Umbilical cord (tissue), 2 donors: ENCODE measurements around the gene GPR137. TPM values are rescaled to one million over a fixed set of nuclear protein-coding genes. Genes with fewer than 3 reads are reported as not detected.
"Not testable (repeated sequence)": the region's sequence is repeated elsewhere in the genome, so short reads cannot be mapped to it uniquely, and the experiment has no call there.

Experiments used
- DNase-seq: peaks from one replicate; pipeline ENCODE4 v3.0.0-alpha.2; 2015; ENCODE audit warnings: low spot score
- total RNA-seq: library from RNA; depleted of rRNA; stranded (reverse); fragments of >200 nt; gene quantifications from one replicate; pipeline ENCODE4 v1.2.3, GENCODE V29; 2014; ENCODE audit warnings: low replicate concordance; ENCODE audit not compliant: insufficient read depth

Gene GPR137
- total RNA-seq, 1 donor from 2014 or later, result 0.48 TPM

- no peak for DNase-seq
Observed at GRCh38 chr11:64318766-64319761, 33.4 kb downstream of the GPR137 start.

- DNase-seq, result no peak
Observed at GRCh38 chr11:64320556-64320955, 34.9 kb downstream of the GPR137 start.

- no peak for DNase-seq
Observed at GRCh38 chr11:64321026-64321425, 35.4 kb downstream of the GPR137 start.

GRCh38 chr11:64321533-64321932, 35.9 kb downstream of the GPR137 start:
- DNase-seq, result no peak

GRCh38 chr11:64322925-64323260, 37.2 kb downstream of the GPR137 start:
- no peak for DNase-seq

GRCh38 chr11:64323373-64323772, 37.7 kb downstream of the GPR137 start:
- no peak for DNase-seq

GRCh38 chr11:64323984-64324383, 38.3 kb downstream of the GPR137 start:
- not testable (repeated sequence) for DNase-seq

- peak; percentile 44 for DNase-seq
Observed at GRCh38 chr11:64324692-64325469, 39.2 kb downstream of the GPR137 start.

GRCh38 chr11:64327375-64327774, 41.7 kb downstream of the GPR137 start:
- DNase-seq, result no peak

GRCh38 chr11:64327993-64328392, 42.3 kb downstream of the GPR137 start:
- no peak for DNase-seq

GRCh38 chr11:64330888-64331287, 45.2 kb downstream of the GPR137 start:
- no peak for DNase-seq

- DNase-seq, result peak; percentile 89
Observed at GRCh38 chr11:64331569-64332371, 46.1 kb downstream of the GPR137 start.

- DNase-seq, result no peak
Observed at GRCh38 chr11:64333556-64333955, 47.9 kb downstream of the GPR137 start.

- DNase-seq, result peak; percentile 86
Observed at GRCh38 chr11:64334764-64335735, 49.4 kb downstream of the GPR137 start.

- DNase-seq, result no peak
Observed at GRCh38 chr11:64337538-64338249, 52.0 kb downstream of the GPR137 start.

GRCh38 chr11:64338716-64339115, 53.1 kb downstream of the GPR137 start:
- DNase-seq, result no peak
